ENCODE measurements around the gene ABHD5. TPM values are rescaled to one million over a fixed set of nuclear protein-coding genes. Genes with fewer than 3 reads are reported as not detected.

Gene ABHD5
- total and polyA plus RNA-seq, 2 of the 8 experiments (the other 6 are each of a cell fraction or from before 2014, with no cell fraction given) = 10.5 to 16.4 TPM

DNA sequence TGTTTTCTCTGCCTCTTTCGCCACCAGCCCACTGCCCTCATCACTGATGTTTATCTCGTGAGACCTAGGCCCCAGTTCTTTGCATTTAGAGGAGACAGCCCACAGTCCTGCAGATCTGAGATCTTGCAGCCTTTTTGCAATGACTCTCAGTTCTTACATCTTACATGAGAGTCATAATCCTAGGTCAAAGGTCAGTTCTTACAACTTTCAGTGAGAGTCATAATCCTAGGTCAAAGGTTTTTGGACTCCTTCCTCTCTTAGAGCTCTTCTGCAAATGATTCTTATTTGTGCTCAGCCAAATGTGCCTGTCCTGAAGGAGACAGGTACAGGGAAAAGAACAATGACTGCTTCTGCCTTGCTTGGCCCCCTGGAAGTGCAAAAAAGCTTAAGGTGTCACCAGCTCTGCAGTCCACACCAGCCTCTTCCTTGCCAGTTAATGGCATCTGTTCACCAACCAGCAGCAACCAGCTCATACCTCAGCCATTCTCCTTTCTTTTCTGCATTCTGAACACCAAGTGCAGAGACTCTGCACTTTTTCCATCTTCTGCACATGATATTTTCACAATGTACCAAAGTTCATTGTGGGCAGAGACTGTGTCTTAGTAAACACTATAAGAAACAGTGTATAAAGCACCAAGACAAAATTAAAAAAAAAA is 67.1 kb downstream of the ABHD5 start:
- H3K27ac ChIP-seq (ENCODE audit: low read depth, low read length) = no peak overlapping the region
- H3K79me1 ChIP-seq (ENCODE audit: low read depth, low read length) = no peaks in the 10 kb centered on the region
- DNase-seq (ENCODE audit: low read depth in 1 of 2, low spot score in 2 of 2) = no peak
- H3K9me3 ChIP-seq (ENCODE audit: insufficient read depth in 2 of 2, low read depth in 1 of 2, low read length in 1 of 2) = no peaks in the 10 kb centered on the region
- no peaks in the 10 kb centered on the region for H3K36me3 ChIP-seq (ENCODE audit: control insufficient read depth in 2 of 4, insufficient read depth in 4 of 4, low read length in 3 of 4)
- H3K23me2 ChIP-seq (ENCODE audit: low read depth, low read length) = no peaks in the 10 kb centered on the region; the same call in 1 of the 2 replicates
- 90% methylated on average over 2 of the region's 2 CpGs; no CpG with 5 or more reads in 1 of the 2 experiments for WGBS, 2 experiments (ENCODE audit: extremely low coverage in 1 of 2, insufficient coverage in 1 of 2, insufficient read length in 1 of 2, insufficient replicate concordance in 2 of 2, low coverage in 1 of 2, low lambda C conversion rate in 2 of 2, missing lambda C conversion rate in 1 of 2)
- H2BK15ac ChIP-seq (ENCODE audit: low read length) = no peak overlapping the region
- no peaks in the 10 kb centered on the region for H4K20me1 ChIP-seq (replicated peaks in 1 of 2; ENCODE audit: control insufficient read depth in 1 of 2, insufficient read depth in 2 of 2, low read length in 2 of 2)
- H2BK5ac ChIP-seq (ENCODE audit: low read depth, low read length) = no peak overlapping the region
- no peak overlapping the region for H3K4ac ChIP-seq (replicated peaks; ENCODE audit: insufficient read length, low read depth, low read length)
- H2BK20ac ChIP-seq (ENCODE audit: low read length) = no peak overlapping the region
- H3K27me3 ChIP-seq (replicated peaks in 1 of 4; ENCODE audit: control insufficient read depth in 3 of 4, extremely low read depth in 1 of 4, insufficient read depth in 3 of 4, low read length in 3 of 4) = no peaks in the 10 kb centered on the region
- no peak overlapping the region for H4K91ac ChIP-seq (replicated peaks; ENCODE audit: insufficient read length, low read length)
- no peak overlapping the region for H3K56ac ChIP-seq (replicated peaks; ENCODE audit: insufficient read length, low read depth, low read length)
- peaks cover 0 to 5% (median 3%) of the 10 kb centered on the region in 4 experiments; a peak in 4 of 7 replicates for H3K4me1 ChIP-seq (replicated peaks in 1 of 4; ENCODE audit: control insufficient read depth in 3 of 4, insufficient read depth in 4 of 4, low read length in 3 of 4)
- H3K18ac ChIP-seq (ENCODE audit: extremely low read depth, low read length) = no peak overlapping the region
- no peaks in the 10 kb centered on the region for H3K79me2 ChIP-seq (ENCODE audit: control insufficient read depth in 1 of 2, insufficient read depth in 2 of 2, low read length in 2 of 2)
- POLR2A ChIA-PET (ENCODE audit: partially characterized antibody) = interaction anchor here (0.6 kb wide), 1 partner anchor 313 kb away, joined by 3 read pairs; no protein-coding TSS in a partner anchor
- TF ChIP-seq CTBP2 (IDR thresholded peaks at IDR 0.05; ENCODE audit: borderline replicate concordance, insufficient read depth, insufficient read length, low read length) (no peak), JUND (IDR thresholded peaks at IDR 0.05; ENCODE audit: low read length) (no peak), FOSL1 (IDR thresholded peaks at IDR 0.05; ENCODE audit: insufficient read depth, low read depth, low read length) (no peak), SUZ12 (IDR thresholded peaks at IDR 0.05; ENCODE audit: low read length) (no peak), TAF1 (IDR thresholded peaks at IDR 0.05; ENCODE audit: low read depth, low read length) (no peak), TBP (IDR thresholded peaks at IDR 0.05; ENCODE audit: low read depth, low read length) (no peak), CBX8 (IDR thresholded peaks at IDR 0.05; ENCODE audit: borderline replicate concordance, low read depth, low read length) (no peak)
- TF ChIP-seq, protein P1, sequence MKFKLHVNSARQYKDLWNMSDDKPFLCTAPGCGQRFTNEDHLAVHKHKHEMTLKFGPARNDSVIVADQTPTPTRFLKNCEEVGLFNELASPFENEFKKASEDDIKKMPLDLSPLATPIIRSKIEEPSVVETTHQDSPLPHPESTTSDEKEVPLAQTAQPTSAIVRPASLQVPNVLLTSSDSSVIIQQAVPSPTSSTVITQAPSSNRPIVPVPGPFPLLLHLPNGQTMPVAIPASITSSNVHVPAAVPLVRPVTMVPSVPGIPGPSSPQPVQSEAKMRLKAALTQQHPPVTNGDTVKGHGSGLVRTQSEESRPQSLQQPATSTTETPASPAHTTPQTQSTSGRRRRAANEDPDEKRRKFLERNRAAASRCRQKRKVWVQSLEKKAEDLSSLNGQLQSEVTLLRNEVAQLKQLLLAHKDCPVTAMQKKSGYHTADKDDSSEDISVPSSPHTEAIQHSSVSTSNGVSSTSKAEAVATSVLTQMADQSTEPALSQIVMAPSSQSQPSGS (IDR thresholded peaks at IDR 0.05; ENCODE audit: low read length) = no peak
- H3K23ac ChIP-seq (ENCODE audit: insufficient read length) = no peak overlapping the region
- H3K4me3 ChIP-seq (ENCODE audit: extremely low read depth in 1 of 4, insufficient read depth in 2 of 4, low read depth in 3 of 4, low read length in 4 of 4) = no peak overlapping the region
- CTCF ChIA-PET (ENCODE audit: partially characterized antibody) = interaction anchor here (0.7 to 1.5 kb wide), 3 partner anchors 9 to 32 kb away, joined by 3 to 5 read pairs (median 3); no protein-coding TSS in a partner anchor
- H2AK5ac ChIP-seq (ENCODE audit: low read depth, low read length) = no peak overlapping the region
- no peak overlapping the region for H2BK120ac ChIP-seq (replicated peaks; ENCODE audit: low read depth, low read length)
- no peak overlapping the region for H4K8ac ChIP-seq (ENCODE audit: extremely low read depth, insufficient read depth, low read length)
- no peak overlapping the region for H2BK12ac ChIP-seq (ENCODE audit: low read depth, low read length)
- H3K14ac ChIP-seq (ENCODE audit: insufficient read length) = no peak overlapping the region
- no peak overlapping the region for H2AFZ ChIP-seq (ENCODE audit: low read length)
- H3K9ac ChIP-seq (replicated peaks in 1 of 4; ENCODE audit: extremely low read depth in 1 of 4, low read depth in 3 of 4, low read length in 3 of 4) = no peak overlapping the region
- H4K5ac ChIP-seq (ENCODE audit: insufficient read length, low read depth, low read length) = no peak overlapping the region
- no peak overlapping the region for H3K4me2 ChIP-seq (ENCODE audit: insufficient read depth in 1 of 2, low read depth in 2 of 2, low read length in 2 of 2)
- no peak for FAIRE-seq
